Measurements from ENCODE around the gene KCNN3.

- TF ChIP-seq ZNF707 (tag by site-specific recombination; IDR thresholded peaks at IDR 0.05) = no peak
- no peak for TF ChIP-seq ZNF292 (tag by site-specific recombination; IDR thresholded peaks at IDR 0.05; ENCODE audit: borderline replicate concordance, low read depth)
- TF ChIP-seq CTCF (tag by site-specific recombination; IDR thresholded peaks at IDR 0.05) = no peak
- no peak for TF ChIP-seq ZNF155 (tag by site-specific recombination; IDR thresholded peaks at IDR 0.05)
Observed at GRCh38 chr1:154729031-154729442, 141.0 kb downstream of the KCNN3 start.
